Smooth muscle cell (in vitro differentiated cells): ENCODE measurements around the gene OR7G2. TPM values are rescaled to one million over a fixed set of nuclear protein-coding genes. Genes with fewer than 3 reads are reported as not detected.

Source experiments
- DNase-seq: peaks from one replicate; lab custom pipeline; 2025; ENCODE audit not compliant: unreplicated experiment; lab: John Stamatoyannopoulos, UW
- H2AFZ ChIP-seq: fragments of 200-600 bp; sonication (generic); 2 replicates; pipeline ENCODE4 v1.6.0; 2016; ENCODE audit warnings: antibody characterized with exemption, low read depth, mild to moderate bottlenecking
- H3F3A ChIP-seq: fragments of 200-600 bp; sonication (generic); 2 replicates; pipeline ENCODE4 v1.6.0; 2017; ENCODE audit warnings: antibody characterized with exemption, low read depth
- H3K27ac ChIP-seq: fragments of 200-600 bp; sonication (generic); 2 replicates; pipeline ENCODE4 v1.5.1; 2016; ENCODE audit warnings: low read depth, mild to moderate bottlenecking
- H3K27me3 ChIP-seq: fragments of 200-600 bp; sonication (generic); 2 replicates; pipeline ENCODE4 v1.6.1; 2016; ENCODE audit warnings: low read depth, mild to moderate bottlenecking
- H3K36me3 ChIP-seq: fragments of 200-600 bp; sonication (generic); 2 replicates; pipeline ENCODE4 v1.5.1; 2016; ENCODE audit warnings: low read depth
- H3K4me1 ChIP-seq: fragments of 200-600 bp; sonication (generic); 2 replicates; pipeline ENCODE4 v1.5.1; 2016; ENCODE audit warnings: low read depth
- H3K4me2 ChIP-seq: fragments of 200-600 bp; sonication (generic); 2 replicates; pipeline ENCODE4 v1.6.0; 2016; ENCODE audit warnings: mild to moderate bottlenecking
- H3K4me3 ChIP-seq: fragments of 200-600 bp; sonication (generic); 2 replicates; pipeline ENCODE4 v1.5.1; 2016; ENCODE audit warnings: mild to moderate bottlenecking
- H3K79me2 ChIP-seq: fragments of 200-600 bp; sonication (generic); 2 replicates; pipeline ENCODE4 v1.6.0; 2016; ENCODE audit warnings: low read depth, mild to moderate bottlenecking
- H3K9ac ChIP-seq: fragments of 200-600 bp; sonication (generic); 2 replicates; pipeline ENCODE4 v1.6.0; 2016; ENCODE audit warnings: low read depth
- H3K9me3 ChIP-seq: fragments of 200-600 bp; sonication (generic); replicated peaks from 2 replicates; pipeline ENCODE4 v1.5.1; 2016; ENCODE audit warnings: low read depth
- H4K20me1 ChIP-seq: fragments of 200-600 bp; sonication (generic); 2 replicates; pipeline ENCODE4 v1.6.0; 2016; ENCODE audit warnings: low read depth
- WGBS: methylation state at CpG from one replicate; pipeline ENCODE4 v1.1.7; 2016; ENCODE audit warnings: low lambda C conversion rate; 5-methylcytosine and 5-hydroxymethylcytosine counted together
- polyA plus RNA-seq: library from polyadenylated mRNA; unstranded; fragments of >200 nt; fragmentation: Nextera tagmentation; extraction: Ambion mirVana; gene quantifications from 2 replicates; pipeline ENCODE4 v1.2.1, GENCODE V29; 2016
- total RNA-seq: library from RNA; depleted of rRNA; stranded (reverse); fragments of >200 nt; gene quantifications from 2 replicates; pipeline ENCODE4 v1.2.3, GENCODE V29; 2014
- TF ChIP-seq, protein P1 (sequence below): fragments of 200-600 bp; sonication (generic); IDR thresholded peaks from 2 replicates; pipeline ENCODE4 v1.5.1; 2017; ENCODE audit warnings: borderline replicate concordance, mild to moderate bottlenecking, antibody characterized with exemption; ENCODE audit not compliant: insufficient read depth, poor library complexity, severe bottlenecking

Gene OR7G2
- total and polyA plus RNA-seq, 2 experiments from 2014 or later: not detected

DNA sequence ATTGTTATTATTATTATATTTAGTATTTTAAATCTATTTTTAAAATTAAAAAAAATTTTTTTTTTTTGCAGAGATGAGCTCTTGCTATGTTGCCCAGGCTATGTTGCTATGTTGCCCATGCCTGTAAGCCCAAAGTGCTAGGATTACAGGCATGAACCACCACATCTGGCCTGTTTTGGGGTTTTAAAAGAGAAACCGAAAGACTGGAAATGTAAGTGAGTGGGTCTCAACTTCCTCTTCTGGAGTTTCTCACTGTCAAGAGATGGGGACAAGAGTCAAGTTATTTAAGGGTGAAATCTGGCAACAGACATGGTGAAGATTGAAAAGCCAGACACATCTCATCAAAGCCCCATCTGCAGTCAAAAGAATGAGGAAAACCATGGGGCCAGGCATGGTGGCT, 23.7 kb upstream of the OR7G2 start:
- Histone ChIP-seq H4K20me1 (no peaks in the 10 kb centered on the region), H3K79me2 (no peaks in the 10 kb centered on the region), H3K9me3 (no peaks in the 10 kb centered on the region), H3K9ac (no peak overlapping the region), H3K4me3 (no peak overlapping the region), H3K4me1 (no peaks in the 10 kb centered on the region), H3K36me3 (no peaks in the 10 kb centered on the region), H3F3A (no peaks in the 10 kb centered on the region), H3K27ac (no peak overlapping the region), H3K4me2 (no peak overlapping the region), H2AFZ (no peak overlapping the region), H3K27me3 (no peaks in the 10 kb centered on the region)
- 83% methylated on average over 1 of the region's 1 CpG for WGBS
- no peak for DNase-seq
- TF ChIP-seq, protein P1, sequence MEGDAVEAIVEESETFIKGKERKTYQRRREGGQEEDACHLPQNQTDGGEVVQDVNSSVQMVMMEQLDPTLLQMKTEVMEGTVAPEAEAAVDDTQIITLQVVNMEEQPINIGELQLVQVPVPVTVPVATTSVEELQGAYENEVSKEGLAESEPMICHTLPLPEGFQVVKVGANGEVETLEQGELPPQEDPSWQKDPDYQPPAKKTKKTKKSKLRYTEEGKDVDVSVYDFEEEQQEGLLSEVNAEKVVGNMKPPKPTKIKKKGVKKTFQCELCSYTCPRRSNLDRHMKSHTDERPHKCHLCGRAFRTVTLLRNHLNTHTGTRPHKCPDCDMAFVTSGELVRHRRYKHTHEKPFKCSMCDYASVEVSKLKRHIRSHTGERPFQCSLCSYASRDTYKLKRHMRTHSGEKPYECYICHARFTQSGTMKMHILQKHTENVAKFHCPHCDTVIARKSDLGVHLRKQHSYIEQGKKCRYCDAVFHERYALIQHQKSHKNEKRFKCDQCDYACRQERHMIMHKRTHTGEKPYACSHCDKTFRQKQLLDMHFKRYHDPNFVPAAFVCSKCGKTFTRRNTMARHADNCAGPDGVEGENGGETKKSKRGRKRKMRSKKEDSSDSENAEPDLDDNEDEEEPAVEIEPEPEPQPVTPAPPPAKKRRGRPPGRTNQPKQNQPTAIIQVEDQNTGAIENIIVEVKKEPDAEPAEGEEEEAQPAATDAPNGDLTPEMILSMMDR: no peak

DNA sequence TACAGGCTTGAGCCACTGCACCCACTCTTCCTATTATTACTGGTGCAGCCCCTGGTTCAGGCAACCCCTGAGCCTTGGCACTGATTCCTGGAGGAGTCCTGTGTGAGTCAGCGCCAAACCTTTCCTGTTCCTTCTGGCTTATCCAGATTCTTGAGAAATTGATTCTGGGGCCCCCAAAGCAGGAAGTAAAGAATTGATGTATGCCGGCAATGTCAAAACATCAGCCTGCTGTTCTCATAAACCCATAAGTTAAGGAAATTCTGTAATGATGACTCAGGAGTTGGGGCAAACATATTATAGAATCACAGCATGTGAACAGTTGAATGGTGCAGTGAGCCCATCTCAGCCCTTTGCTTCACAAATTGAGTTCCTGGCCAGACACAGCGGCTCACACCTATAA, 20.9 kb upstream of the OR7G2 start:
- H3K27me3 ChIP-seq: no peaks in the 10 kb centered on the region
- H3K4me2 ChIP-seq: no peak overlapping the region
- no peak overlapping the region for H3K4me3 ChIP-seq
- H3K27ac ChIP-seq: no peak overlapping the region
- H3K36me3 ChIP-seq: no peaks in the 10 kb centered on the region
- no peaks in the 10 kb centered on the region for H3K4me1 ChIP-seq
- H3K79me2 ChIP-seq: no peaks in the 10 kb centered on the region
- H4K20me1 ChIP-seq: no peaks in the 10 kb centered on the region
- no peaks in the 10 kb centered on the region for H3F3A ChIP-seq
- H3K9ac ChIP-seq: no peak overlapping the region
- TF ChIP-seq, protein P1: no peak
- no peak overlapping the region for H2AFZ ChIP-seq
- H3K9me3 ChIP-seq: no peaks in the 10 kb centered on the region
- WGBS: 84% methylated on average over 3 of the region's 3 CpGs
- DNase-seq: no peak

GRCh38 chr19:9126900-9127405, 19.7 kb upstream of the OR7G2 start, which contains the start of gene OR7G3:
Gene OR7G3 (minus strand): TSS chr19:9126950. CDS start chr19:9126950, 0 bp downstream.
- H3K4me1 ChIP-seq: no peaks in the 10 kb centered on the region
- H3K27me3 ChIP-seq: no peaks in the 10 kb centered on the region
- TF ChIP-seq, protein P1: no peak
- no peaks in the 10 kb centered on the region for H3K36me3 ChIP-seq
- H2AFZ ChIP-seq: no peak within 1 kb of the TSS
- no peak within 1 kb of the TSS for H3K9ac ChIP-seq
- WGBS: 57% methylated on average over 1 of the region's 1 CpG
- DNase-seq: no peak
- no peaks in the 10 kb centered on the region for H3K9me3 ChIP-seq
- H3K79me2 ChIP-seq: no peaks in the 10 kb centered on the region
- no peak within 1 kb of the TSS for H3K27ac ChIP-seq
- no peaks in the 10 kb centered on the region for H4K20me1 ChIP-seq
- no peak within 1 kb of the TSS for H3K4me3 ChIP-seq
- no peaks in the 10 kb centered on the region for H3F3A ChIP-seq
- no peak within 1 kb of the TSS for H3K4me2 ChIP-seq

GRCh38 chr19:9116547-9116946, 9.3 kb upstream of the OR7G2 start:
- 66% methylated on average over 5 of the region's 5 CpGs for WGBS
- H3K79me2 ChIP-seq: no peaks in the 10 kb centered on the region
- H3K4me2 ChIP-seq: no peak overlapping the region
- no peaks in the 10 kb centered on the region for H3K36me3 ChIP-seq
- TF ChIP-seq, protein P1: no peak
- no peaks in the 10 kb centered on the region for H4K20me1 ChIP-seq
- H3K27me3 ChIP-seq: no peaks in the 10 kb centered on the region
- H3K9me3 ChIP-seq: peaks cover 3% of the 10 kb centered on the region
- H3K9ac ChIP-seq: no peak overlapping the region
- H2AFZ ChIP-seq: no peak overlapping the region
- H3F3A ChIP-seq: no peaks in the 10 kb centered on the region
- H3K27ac ChIP-seq: no peak overlapping the region
- H3K4me1 ChIP-seq: no peaks in the 10 kb centered on the region
- H3K4me3 ChIP-seq: no peak overlapping the region
- DNase-seq: no peak
